ENCODE data around the gene UBE2R2. TPM values are rescaled to one million over a fixed set of nuclear protein-coding genes. Genes with fewer than 3 reads are reported as not detected.
A peak's percentile ranks its signal among the peaks of the same experiment; 100 is the strongest.

UBE2R2 gene
- total and polyA plus RNA-seq, 8 donors: 13.3 to 44.8 (median 34.6) TPM

- Histone ChIP-seq H3K27me3 (no peaks in the 10 kb centered on the region), H3K4me1 (peaks cover 0 to 10% (median 4%) of the 10 kb centered on the region in 3 donors), H3K4me3 (no peak overlapping the region), H3K36me3 (peaks cover 0 to 51% (median 22%) of the 10 kb centered on the region in 3 donors), H3K27ac (no peak overlapping the region), H3K9me3 (no peaks in the 10 kb centered on the region)
- FAIRE-seq: no peak
- WGBS, 2 donors: 91 to 93% methylated on average over 14 of the region's 14 CpGs
- ATAC-seq: no peak
- TF ChIP-seq CTCF (IDR thresholded peaks at IDR 0.05): peak in 2 of 4 donors; percentile 27 to 42
- peak in 1 of 6 donors; percentile 31 for DNase-seq
- intact Hi-C loops (cut with DNase I): no loop called here
These were observed 105.3 kb downstream of the UBE2R2 start for GRCh38 chr9:33921967-33922895.

- Histone ChIP-seq H3K27ac (peak overlapping the region in 2 of 4 donors; percentile 12 to 33), H3K4me1 (peaks cover 0 to 10% (median 4%) of the 10 kb centered on the region in 3 donors), H3K4me3 (no peak overlapping the region), H3K9me3 (no peaks in the 10 kb centered on the region), H3K27me3 (no peaks in the 10 kb centered on the region), H3K36me3 (peaks cover 0 to 53% (median 25%) of the 10 kb centered on the region in 3 donors)
- intact Hi-C loops (cut with DNase I): no loop called here
- 75 to 77% methylated on average over 4 of the region's 4 CpGs for WGBS, 2 donors
- TF ChIP-seq CTCF (IDR thresholded peaks at IDR 0.05): no peak
- FAIRE-seq (no peak), DNase-seq (no peak), ATAC-seq (peak in 1 of 4 donors; percentile 1)
These were observed 106.1 kb downstream of the UBE2R2 start for GRCh38 chr9:33923079-33923478.

GRCh38 chr9:33923998-33924701 lies 107.2 kb downstream of the UBE2R2 start:
- WGBS, 2 donors: 62 to 74% methylated on average over 14 of the region's 14 CpGs
- peak in 4 of 6 donors; percentile 45 to 81 (median 55) for DNase-seq

More at GRCh38 chr9:33923998-33924701, 107.2 kb downstream of the UBE2R2 start:
- FAIRE-seq (no peak), ATAC-seq (peak; percentile 55 to 71 (median 68))
- Histone ChIP-seq H3K36me3 (peaks cover 0 to 51% (median 29%) of the 10 kb centered on the region in 3 donors), H3K27ac (peak overlapping the region in 2 of 4 donors; percentile 23 to 33), H3K27me3 (no peaks in the 10 kb centered on the region), H3K4me1 (peaks cover 0 to 10% (median 4%) of the 10 kb centered on the region in 3 donors), H3K4me3 (no peak overlapping the region), H3K9me3 (no peaks in the 10 kb centered on the region)
- intact Hi-C loops (cut with DNase I): no loop called here
- no peak for TF ChIP-seq CTCF (IDR thresholded peaks at IDR 0.05)
